Keratinocyte (primary cell): ENCODE data around the gene ADAMTS7. TPM values are rescaled to one million over a fixed set of nuclear protein-coding genes. Genes with fewer than 3 reads are reported as not detected.

ENCODE experiments used
- DNase-seq: peaks from one replicate; pipeline ENCODE4 v3.0.0-alpha.2; 2011; ENCODE audit warnings: low read depth, missing footprints, low spot score
- FAIRE-seq: peaks from 2 replicates; lab custom pipeline; 2011; peaks lifted over from hg19 to GRCh38; lab: Jason Lieb, UNC
- H2AFZ ChIP-seq: 2 replicates; pipeline ENCODE4 v1.6.0; 2012; ENCODE audit warnings: low read length, control low read depth, inconsistent platforms; ENCODE audit not compliant: control insufficient read depth
- H3K27ac ChIP-seq: 2 replicates; pipeline ENCODE4 v1.5.1; 2011; ENCODE audit warnings: low read length; ENCODE audit not compliant: control insufficient read depth, insufficient read depth
- H3K27me3 ChIP-seq: 3 replicates; pipeline ENCODE4 v1.6.0; 2011; ENCODE audit warnings: low read length; ENCODE audit not compliant: control insufficient read depth, insufficient read depth; ENCODE audit errors: extremely low read depth
- H3K36me3 ChIP-seq, 2 experiments: 2 replicates in 1 of 2; 3 replicates in 1 of 2; pipeline ENCODE4 v1.5.1; 2011; ENCODE audit warnings: low read length in 2 of 2, mild to moderate bottlenecking in 1 of 2; ENCODE audit not compliant: control insufficient read depth in 2 of 2, insufficient read depth in 2 of 2; ENCODE audit errors: extremely low read depth in 1 of 2
- H3K4me1 ChIP-seq: 3 replicates; pipeline ENCODE4 v1.5.1; 2011; ENCODE audit warnings: low read length; ENCODE audit not compliant: control insufficient read depth, insufficient read depth; ENCODE audit errors: extremely low read depth
- H3K4me2 ChIP-seq: 3 replicates; pipeline ENCODE4 v1.6.0; 2011; ENCODE audit warnings: low read depth, low read length; ENCODE audit not compliant: control insufficient read depth, insufficient read depth; ENCODE audit errors: extremely low read depth
- H3K4me3 ChIP-seq, 3 experiments: fragments of 200-600 bp in 1 of 3; sonication (generic) in 1 of 3; 2 replicates in 2 of 3; 3 replicates in 1 of 3; pipeline ENCODE4 v1.5.1; 2011 to 2016; ENCODE audit warnings: low read length in 3 of 3, mild to moderate bottlenecking in 3 of 3, control low read depth in 2 of 3, inconsistent platforms in 1 of 3, low read depth in 1 of 3, mixed read lengths in 1 of 3, mixed run types in 1 of 3, moderate library complexity in 1 of 3; ENCODE audit not compliant: control insufficient read depth in 2 of 3, insufficient read depth in 2 of 3; ENCODE audit errors: extremely low read depth in 1 of 3
- H3K79me2 ChIP-seq: 2 replicates; pipeline ENCODE4 v1.6.0; 2012; ENCODE audit warnings: low read length; ENCODE audit not compliant: control insufficient read depth, insufficient read depth
- H3K9ac ChIP-seq: 3 replicates; pipeline ENCODE4 v1.6.0; 2011; ENCODE audit warnings: low read length; ENCODE audit not compliant: control insufficient read depth, insufficient read depth; ENCODE audit errors: extremely low read depth
- H3K9me1 ChIP-seq: 3 replicates; pipeline ENCODE4 v1.6.0; 2011; ENCODE audit warnings: low read length; ENCODE audit not compliant: control insufficient read depth, insufficient read depth; ENCODE audit errors: extremely low read depth
- H3K9me3 ChIP-seq: 2 replicates; pipeline ENCODE4 v1.5.1; 2012; ENCODE audit warnings: low read depth, low read length; ENCODE audit not compliant: control insufficient read depth
- H4K20me1 ChIP-seq: 3 replicates; pipeline ENCODE4 v1.6.0; 2011; ENCODE audit warnings: low read length; ENCODE audit not compliant: control insufficient read depth, insufficient read depth; ENCODE audit errors: extremely low read depth
- EZH2 ChIP-seq: IDR thresholded peaks from one replicate; pipeline ENCODE4 v1.6.1; 2012; ENCODE audit warnings: inconsistent platforms, mild to moderate bottlenecking, low read length, moderate library complexity
- dilution Hi-C: fragments of 300-500 bp; cut with MboI; formaldehyde crosslinking; loops from one replicate; pipeline ENCODE4 v1.7.0; 2020; ENCODE audit warnings: low sequenced_read_pairs; ENCODE audit not compliant: extremely low pct_ligation_motif_present
- polyA plus RNA-seq, 5 experiments: library from polyadenylated mRNA; depleted of rRNA in 3 of 5; stranded (reverse) in 3 of 5; stranded (forward) in 1 of 5; unstranded in 1 of 5; fragments of >200 nt; gene quantifications; 1 replicate in 1 of 5; 2 replicates in 3 of 5; 3 replicates in 1 of 5; pipeline versions ENCODE4 v1.2.1 to v1.2.3, GENCODE V29; 2011 to 2012; ENCODE audit warnings: missing spikeins in 2 of 5, low read depth in 1 of 5, low replicate concordance in 1 of 5
- small RNA-seq, 3 experiments: library from RNA; depleted of rRNA; stranded (forward); fragments of <200 nt; gene quantifications; one replicate each; pipeline ENCODE3, GENCODE V24; 2012; ENCODE audit warnings: low read depth in 3 of 3, low replicate concordance in 1 of 3; ENCODE audit not compliant: insufficient read length in 3 of 3
- TF ChIP-seq, protein P1 (sequence below), 3 experiments: IDR thresholded peaks in 1 of 3; conservative IDR thresholded peaks in 1 of 3; optimal IDR thresholded peaks in 1 of 3; 2 replicates in 2 of 3; 3 replicates in 1 of 3; pipeline versions ENCODE3 to v1.5.1; 2011; ENCODE audit warnings: low read length in 3 of 3, mild to moderate bottlenecking in 3 of 3, moderate library complexity in 2 of 3, control low read depth in 1 of 3, inconsistent platforms in 1 of 3; ENCODE audit not compliant: insufficient read depth in 2 of 3; ENCODE audit errors: extremely low read depth in 1 of 3

ADAMTS7 gene
- polyA plus RNA-seq, 1 donor (not counting 4 experiments of a cell fraction or from before 2014, with no cell fraction given): 0.13 TPM

DNA sequence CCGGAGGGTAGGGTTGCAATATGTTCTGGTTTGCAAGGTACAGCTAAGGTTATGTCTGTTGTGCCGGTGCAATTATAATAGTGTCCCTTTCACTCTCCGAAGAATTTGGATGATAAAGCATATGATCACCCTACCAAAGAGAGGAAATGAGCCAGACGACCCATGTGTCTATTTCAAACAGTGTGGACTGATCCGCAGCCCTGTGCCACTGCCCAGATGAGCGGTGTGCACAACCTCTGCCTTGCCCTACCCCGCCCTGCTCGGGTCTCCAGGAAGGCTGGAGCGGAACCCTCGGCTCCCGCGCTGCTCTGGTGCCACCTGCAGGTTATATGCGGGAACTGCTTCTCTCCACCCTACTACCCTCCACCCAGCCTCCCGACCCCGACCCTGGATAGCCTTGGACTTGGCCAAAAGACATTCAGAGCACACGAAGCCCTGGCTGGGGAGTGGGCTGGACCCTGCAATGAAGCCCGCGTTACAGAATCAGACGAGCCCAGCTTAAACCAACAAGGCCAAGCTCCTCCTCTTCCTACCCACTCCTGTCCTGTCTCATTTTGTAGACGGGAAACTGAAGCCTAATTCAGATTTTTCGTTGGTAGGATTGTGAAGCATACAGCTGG lies 101.9 kb downstream of the ADAMTS7 start:
- Histone ChIP-seq H3K27ac (no peak overlapping the region), H4K20me1 (no peaks in the 10 kb centered on the region), H3K9me3 (peaks cover 9% of the 10 kb centered on the region), H3K4me1 (no peaks in the 10 kb centered on the region), H3K27me3 (peaks cover 3% of the 10 kb centered on the region), H3K4me3 (peak overlapping the region in 1 of 3 experiments; percentile 11), H3K79me2 (no peaks in the 10 kb centered on the region), H3K36me3 (no peaks in the 10 kb centered on the region), H3K9me1 (no peaks in the 10 kb centered on the region), H2AFZ (peak overlapping the region; percentile 57), H3K9ac (no peak overlapping the region), H3K4me2 (peak overlapping the region; percentile 42)
- dilution Hi-C loops: no loop called here
- TF ChIP-seq, protein P1, sequence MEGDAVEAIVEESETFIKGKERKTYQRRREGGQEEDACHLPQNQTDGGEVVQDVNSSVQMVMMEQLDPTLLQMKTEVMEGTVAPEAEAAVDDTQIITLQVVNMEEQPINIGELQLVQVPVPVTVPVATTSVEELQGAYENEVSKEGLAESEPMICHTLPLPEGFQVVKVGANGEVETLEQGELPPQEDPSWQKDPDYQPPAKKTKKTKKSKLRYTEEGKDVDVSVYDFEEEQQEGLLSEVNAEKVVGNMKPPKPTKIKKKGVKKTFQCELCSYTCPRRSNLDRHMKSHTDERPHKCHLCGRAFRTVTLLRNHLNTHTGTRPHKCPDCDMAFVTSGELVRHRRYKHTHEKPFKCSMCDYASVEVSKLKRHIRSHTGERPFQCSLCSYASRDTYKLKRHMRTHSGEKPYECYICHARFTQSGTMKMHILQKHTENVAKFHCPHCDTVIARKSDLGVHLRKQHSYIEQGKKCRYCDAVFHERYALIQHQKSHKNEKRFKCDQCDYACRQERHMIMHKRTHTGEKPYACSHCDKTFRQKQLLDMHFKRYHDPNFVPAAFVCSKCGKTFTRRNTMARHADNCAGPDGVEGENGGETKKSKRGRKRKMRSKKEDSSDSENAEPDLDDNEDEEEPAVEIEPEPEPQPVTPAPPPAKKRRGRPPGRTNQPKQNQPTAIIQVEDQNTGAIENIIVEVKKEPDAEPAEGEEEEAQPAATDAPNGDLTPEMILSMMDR (optimal IDR thresholded peaks at IDR 0.05 in 1 of 3, IDR thresholded peaks at IDR 0.05 in 1 of 3, conservative IDR thresholded peaks at IDR 0.05 in 1 of 3; ENCODE audit: extremely low read depth in 1 of 3, insufficient read depth in 2 of 3, low read length in 3 of 3): peak; percentile 79 to 96 (median 82)
- TF ChIP-seq EZH2: no peak
- FAIRE-seq: no peak
- DNase-seq: no peak

Small RNAs within 50 kb of the gene (small RNA-seq; reads per million reads assigned to genes)
- gene AC022748.3: 0 reads per million in 3 experiments

Other genes with a start within 250 kb of the ADAMTS7 start
- 3.7 to 10.0 TPM (median 8.0 TPM) in 3 replicates for gene CHRNA5, start 245.9 kb downstream of the ADAMTS7 start, polyA plus RNA-seq
- gene CHRNA3, start 190.5 kb downstream of the ADAMTS7 start, polyA plus RNA-seq: 0.10 TPM in 1 of 3 replicates, not detected in the others
- gene CHRNB4, start 170.3 kb downstream of the ADAMTS7 start, polyA plus RNA-seq: 0.04 to 0.17 TPM (median 0.06 TPM) in 3 replicates
- 163 to 293 TPM (median 281 TPM) in 3 replicates for gene MORF4L1, start 61.4 kb upstream of the ADAMTS7 start, polyA plus RNA-seq
- 23.0 to 38.4 TPM (median 26.6 TPM) in 3 replicates for gene CTSH, start 133.6 kb upstream of the ADAMTS7 start, polyA plus RNA-seq